ENCODE data around the gene LCK. TPM values are rescaled to one million over a fixed set of nuclear protein-coding genes. Genes with fewer than 3 reads are reported as not detected.

LCK gene
- polyA plus RNA-seq, 3 donors, result 0.15 to 2.2 (median 1.7) TPM

- Mint-ChIP-seq H3K36me3 (peaks cover 50 to 63% of the 10 kb centered on the region in 2 donors), H3K4me3 (peak overlapping the region; percentile 86 to 93), H3K27ac (no peak overlapping the region), H3K9me3 (peaks cover 0 to 8% (median 4%) of the 10 kb centered on the region in 7 donors), H3K27me3 (ENCODE audit: low read depth in 3 of 3) (peaks cover 24 to 25% (median 24%) of the 10 kb centered on the region in 3 donors), H3K4me1 (peaks cover 53% of the 10 kb centered on the region)
- intact Hi-C loops (cut with micrococcal nuclease), result loop anchor here in 1 of 2 donors (2.0 to 5.0 kb wide), 5 partner anchors 37 to 398 kb away; partner anchors contain the start of genes BSDC1, HDAC1 and PTP4A2
- Histone ChIP-seq H3K4me3 (replicated peaks in 1 of 3; ENCODE audit: low read depth in 2 of 3, low read length in 3 of 3) (peak overlapping the region; percentile 23 to 76 (median 70)), H3K4me2 (replicated peaks; ENCODE audit: extremely low read depth, low read length, poor library complexity, severe bottlenecking) (peak overlapping the region; percentile 83), H3K79me2 (ENCODE audit: insufficient read depth, low read length) (no peaks in the 10 kb centered on the region), H2AFZ (ENCODE audit: insufficient read depth, low read depth, low read length, poor library complexity, severe bottlenecking) (no peak overlapping the region), H3K36me3 (replicated peaks in 1 of 2; ENCODE audit: control insufficient read depth in 1 of 2, insufficient read depth in 2 of 2, low read length in 2 of 2) (peaks cover 30 to 39% of the 10 kb centered on the region in 2 donors), H3K27me3 (ENCODE audit: control insufficient read depth in 2 of 2, insufficient read depth in 2 of 2, low read length in 2 of 2) (peaks cover 7 to 15% of the 10 kb centered on the region in 2 donors), H3K9me3 (replicated peaks in 1 of 2; ENCODE audit: control insufficient read depth in 1 of 2, insufficient read depth in 1 of 2, low read length in 2 of 2) (no peaks in the 10 kb centered on the region), H3K9ac (ENCODE audit: insufficient read depth, low read length, poor library complexity, severe bottlenecking) (peak overlapping the region; percentile 87), H3K27ac (ENCODE audit: low read depth in 1 of 2, low read length in 2 of 2) (no peak overlapping the region), H4K20me1 (ENCODE audit: insufficient read depth, low read length) (peaks cover 44% of the 10 kb centered on the region), H3K4me1 (ENCODE audit: control insufficient read depth in 1 of 2, insufficient read depth in 2 of 2, low read length in 2 of 2) (peaks cover 51 to 62% of the 10 kb centered on the region in 2 donors)
- under 1% methylated on average over 28 of the region's 34 CpGs for WGBS (ENCODE audit: insufficient coverage)
- TF ChIP-seq CTCF (IDR thresholded peaks at IDR 0.05), result no peak
- no peak for DNase-seq
Measured at GRCh38 chr1:32335535-32335789, 84.4 kb downstream of the LCK start.

Small RNA genes within 50 kb of the gene (small RNA-seq; reads per million reads assigned to genes)
- not detected for gene RF00017 (ENCODE audit: insufficient read length, low read depth)
- gene RF00019 (ENCODE audit: insufficient read length, low read depth), result not detected

Other genes starting within 250 kb of the LCK start
- gene KHDRBS1, start 237.4 kb upstream of the LCK start, polyA plus RNA-seq, result 10 to 100 TPM; 40.7 to 65.6 (median 51.6) TPM
- 10 to 100 TPM in 1 of 3 donors, 1 to 10 TPM in 2; 3.3 to 30.6 (median 3.4) TPM for gene TMEM39B, start 178.3 kb upstream of the LCK start, polyA plus RNA-seq
- 10 to 100 TPM; 11.0 to 26.7 (median 20.2) TPM for gene KPNA6, start 143.2 kb upstream of the LCK start, polyA plus RNA-seq
- 10 to 100 TPM; 12.3 to 15.3 (median 14.4) TPM for gene TXLNA, start 71.6 kb upstream of the LCK start, polyA plus RNA-seq
- 1 to 10 TPM; 2.5 to 5.6 (median 3.7) TPM for gene CCDC28B, start 50.7 kb upstream of the LCK start, polyA plus RNA-seq
- under 1 TPM; 0.18 to 0.31 (median 0.28) TPM for gene IQCC, start 45.6 kb upstream of the LCK start, polyA plus RNA-seq
- not detected for gene DCDC2B, start 42.2 kb upstream of the LCK start, polyA plus RNA-seq
- gene TMEM234, start 28.9 kb upstream of the LCK start, polyA plus RNA-seq, result 10 to 100 TPM; 12.8 to 22.0 (median 14.5) TPM
- gene EIF3I, start 28.9 kb upstream of the LCK start, polyA plus RNA-seq, result 100 to 1,000 TPM; 126 to 162 (median 151) TPM
- gene FAM167B, start 4.0 kb upstream of the LCK start, polyA plus RNA-seq, result not detected
- gene HDAC1, start 40.8 kb downstream of the LCK start, polyA plus RNA-seq, result 10 to 100 TPM; 73.8 to 95.0 (median 88.7) TPM
- 100 to 1,000 TPM in 1 of 3 donors, 10 to 100 TPM in 2; 13.9 to 150 (median 40.3) TPM for gene MARCKSL1, start 85.0 kb downstream of the LCK start, polyA plus RNA-seq
- gene FAM229A, start 111.2 kb downstream of the LCK start, polyA plus RNA-seq, result 10 to 100 TPM in 1 of 3 donors, not detected in 2; 19.9 TPM
- 1 to 10 TPM in 1 of 3 donors, under 1 TPM in 2; 0.35 to 1.1 (median 0.65) TPM for gene TSSK3, start 111.3 kb downstream of the LCK start, polyA plus RNA-seq
- gene BSDC1, start 143.2 kb downstream of the LCK start, polyA plus RNA-seq, result 10 to 100 TPM; 19.0 to 42.4 (median 23.7) TPM
- not detected for gene ZBTB8B, start 213.8 kb downstream of the LCK start, polyA plus RNA-seq